Dermis microvascular lymphatic vessel endothelial cell (primary cell): ENCODE results near the gene C1QTNF12. TPM values are rescaled to one million over a fixed set of nuclear protein-coding genes. Genes with fewer than 3 reads are reported as not detected.

Source experiments
- DNase-seq, 2 donors: peaks; one replicate each; pipeline versions ENCODE4 v3.0.0 to v3.0.0-alpha.2; 2010; ENCODE audit warnings: low read depth in 2 of 2
- total RNA-seq: library from RNA; depleted of rRNA; stranded (reverse); fragments of >200 nt; gene quantifications from 2 replicates; pipeline ENCODE4 v1.2.1, GENCODE V29; 2014

C1QTNF12 gene
- total RNA-seq, 1 donor from 2014 or later, result 0.51 TPM

DNA sequence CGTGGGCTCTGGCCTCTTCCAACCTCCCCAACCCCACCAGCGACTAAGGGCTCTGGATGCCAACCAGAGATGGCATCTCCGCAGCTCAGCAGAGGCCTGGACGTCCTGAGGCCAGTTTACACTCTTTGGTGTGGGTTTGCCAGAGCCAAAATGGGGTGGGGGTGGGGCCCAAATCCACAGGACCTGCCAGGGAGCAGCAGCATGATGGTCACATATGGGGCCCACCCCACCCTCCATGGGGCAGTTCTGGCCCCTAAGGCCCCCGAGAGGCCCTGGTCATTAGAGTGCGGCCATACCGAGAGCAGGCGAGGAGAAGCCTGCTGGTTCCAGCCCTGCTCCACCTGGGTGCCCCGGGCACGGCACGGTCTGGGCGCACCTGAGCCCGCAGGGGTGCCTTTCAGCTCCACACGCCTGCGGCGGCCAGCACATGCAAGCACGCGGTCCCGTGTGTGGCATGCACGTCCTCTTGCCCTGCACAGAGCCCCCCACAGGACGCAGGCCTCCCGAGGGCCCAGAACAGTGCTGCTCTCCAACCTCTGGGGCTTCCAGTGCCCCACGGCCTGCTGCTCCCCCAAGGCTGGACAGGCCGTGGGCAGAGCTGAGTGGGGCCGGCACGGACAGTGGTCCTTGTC lies 4.8 kb downstream of the C1QTNF12 start:
- DNase-seq, result no peak

GRCh38 chr1:1240822-1241587 lies 5.5 kb downstream of the C1QTNF12 start:
- no peak for DNase-seq

DNA sequence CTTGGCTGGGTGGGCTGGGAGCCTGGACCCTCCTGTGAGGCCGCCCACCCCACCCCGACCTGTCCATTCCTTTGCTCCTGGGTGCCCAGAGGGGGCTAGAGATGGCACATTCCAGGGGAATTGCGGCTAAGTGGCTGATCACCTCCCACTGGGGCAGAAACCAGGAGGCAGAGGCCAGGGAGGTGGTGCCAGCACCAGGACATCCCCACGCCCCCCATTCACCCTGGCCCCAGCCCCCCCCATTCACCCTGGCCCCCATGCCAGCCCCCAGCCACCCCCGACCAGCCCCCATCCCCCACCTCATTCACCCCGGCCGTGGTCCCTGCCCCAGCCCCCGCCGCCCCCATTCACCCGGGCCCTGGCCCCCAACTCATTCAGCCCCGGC lies 6.2 kb downstream of the C1QTNF12 start:
- DNase-seq, result no peak

DNA sequence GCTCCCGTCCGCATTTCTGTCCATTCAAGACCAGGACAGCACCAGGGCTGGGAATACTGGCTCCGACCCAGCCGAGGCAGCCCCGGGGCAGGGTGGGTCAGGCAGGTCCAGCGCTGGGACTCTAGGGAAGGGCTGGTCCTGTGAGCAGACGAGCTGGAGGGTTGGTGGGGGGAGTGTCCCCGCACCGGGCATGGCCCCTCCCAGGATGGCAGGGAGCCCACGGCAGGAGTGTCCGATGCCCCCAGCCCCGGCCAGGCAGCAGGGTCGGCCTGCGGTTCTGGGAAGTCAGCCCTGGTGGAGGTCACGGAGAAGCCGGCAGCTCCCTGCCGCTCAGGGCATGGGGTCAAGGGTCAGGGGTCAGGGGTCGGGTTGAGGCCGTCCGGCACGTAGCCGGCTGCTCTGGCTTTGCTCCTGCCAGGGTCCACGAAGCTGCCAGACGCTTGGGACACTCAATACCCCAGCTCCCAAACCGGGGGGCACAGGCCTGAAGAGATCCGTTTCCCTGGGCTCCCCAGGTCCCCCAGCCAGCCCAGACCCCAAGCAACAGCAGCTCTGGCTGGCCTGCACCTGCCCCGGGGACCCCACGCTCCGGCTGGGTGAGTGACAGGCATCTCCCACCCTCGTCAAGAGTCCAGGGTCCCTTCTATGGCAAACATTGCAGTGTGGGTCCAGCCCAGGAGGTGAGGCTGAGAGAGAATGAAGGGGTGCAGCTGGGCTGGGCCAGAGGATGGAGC lies 6.7 kb downstream of the C1QTNF12 start:
- DNase-seq, result no peak

DNA sequence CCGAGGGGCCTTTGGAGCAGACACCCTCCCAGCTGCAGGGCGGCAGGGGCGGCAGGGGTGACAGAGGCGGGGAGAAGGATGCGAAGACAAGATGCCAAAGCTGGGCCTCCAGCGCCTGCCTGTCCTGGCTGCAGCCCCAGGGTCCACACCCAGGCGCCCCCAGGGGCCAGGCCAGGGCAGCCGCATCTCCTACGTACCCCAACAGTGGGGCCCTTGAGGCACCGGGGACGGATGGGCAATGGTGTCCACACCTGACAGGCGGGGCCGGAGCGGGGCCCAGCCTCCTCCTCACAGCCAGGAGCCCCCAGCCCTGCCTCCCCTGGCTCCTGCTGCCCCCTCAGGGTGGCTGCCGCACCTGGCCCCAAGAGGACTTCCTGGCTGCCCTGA lies 7.3 kb downstream of the C1QTNF12 start:
- DNase-seq, result no peak

- DNase-seq, result no peak
Observed at GRCh38 chr1:1238702-1239178, 7.8 kb downstream of the C1QTNF12 start.

DNA sequence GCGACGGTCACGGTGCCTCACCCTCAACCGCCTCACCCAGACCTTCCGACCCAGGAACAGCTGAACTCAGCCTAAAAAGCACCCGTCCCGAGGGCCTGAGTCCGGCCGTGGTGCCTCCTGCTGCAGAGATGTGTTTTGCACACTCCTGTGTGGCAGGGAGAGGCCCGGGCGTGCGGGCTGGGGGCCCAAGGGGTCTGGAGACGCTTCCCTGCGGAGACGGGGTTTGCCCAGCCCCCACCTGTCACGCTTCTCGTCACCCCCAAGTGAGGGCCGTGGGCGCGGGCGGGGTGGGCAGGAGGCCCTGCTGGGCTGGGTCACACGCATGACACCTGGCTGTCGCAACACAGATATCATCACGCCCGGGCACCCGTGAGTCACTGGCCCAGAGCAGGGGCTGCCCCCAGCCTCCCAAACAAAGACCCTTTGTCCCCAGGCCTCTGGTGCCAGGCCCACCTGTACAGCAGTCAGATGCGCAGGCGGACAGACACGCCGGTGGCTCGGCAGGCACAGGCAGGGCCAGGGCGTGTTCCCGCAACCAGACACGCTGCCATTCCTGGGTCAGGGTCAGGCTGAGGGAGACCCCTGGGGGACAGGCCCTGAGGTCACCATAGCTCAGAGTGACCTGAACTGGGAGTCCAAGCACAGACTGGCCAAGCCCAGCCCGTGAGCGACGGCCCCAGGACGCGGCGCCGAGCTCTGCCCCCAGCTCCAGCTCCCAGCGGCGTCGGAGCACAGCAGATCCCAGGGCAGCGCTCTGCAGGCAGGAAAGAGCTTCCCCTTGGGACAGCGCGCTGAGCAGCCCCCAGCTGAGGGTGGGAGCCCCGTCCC lies 8.4 kb downstream of the C1QTNF12 start:
- DNase-seq, result no peak

DNA sequence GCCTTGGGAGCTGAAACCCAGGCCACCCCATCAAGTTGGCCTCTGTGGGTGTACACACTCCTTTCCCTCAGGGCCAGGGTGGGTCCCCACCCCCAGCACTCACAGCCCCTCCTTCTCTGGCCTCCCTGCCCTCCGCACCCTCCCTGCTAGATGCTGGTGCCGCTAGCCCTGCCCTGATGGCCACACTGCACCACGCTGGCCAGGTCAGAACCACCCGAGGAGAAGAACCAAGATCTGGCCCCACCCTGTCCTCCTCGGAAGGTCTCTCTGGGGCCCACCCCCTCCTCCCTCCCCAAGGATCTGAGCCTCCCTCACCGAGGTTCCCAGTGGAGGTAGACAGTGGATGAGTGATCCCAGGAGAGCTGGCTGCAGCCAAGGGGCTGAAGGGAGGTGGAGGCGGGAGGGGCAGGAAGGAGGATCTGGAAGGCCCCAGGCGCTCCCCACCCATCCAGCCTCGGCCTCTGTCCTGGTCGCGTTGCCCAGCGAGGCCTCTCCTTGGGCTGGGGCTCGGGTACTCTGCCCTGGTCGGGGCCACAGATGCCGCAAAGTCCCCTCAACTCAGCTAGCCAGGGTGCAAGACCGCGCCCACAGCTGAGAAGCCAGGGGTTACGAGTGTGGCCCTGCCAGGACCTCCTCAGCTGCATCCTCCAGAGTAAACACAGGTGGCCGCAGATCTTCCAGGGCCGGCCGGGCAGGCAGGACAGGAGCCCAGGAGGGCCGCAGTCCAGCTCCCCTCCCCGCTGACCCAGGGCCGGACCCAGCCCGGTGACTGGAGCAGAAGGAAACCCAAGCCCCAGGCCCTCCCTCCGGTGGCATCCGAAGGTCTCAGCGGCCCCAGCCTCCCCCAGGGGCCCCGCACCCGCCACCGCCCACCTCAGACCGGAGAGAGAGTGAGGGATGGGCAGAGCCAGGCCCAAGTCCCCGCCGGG lies 9.3 kb downstream of the C1QTNF12 start:
- no peak for DNase-seq

DNA sequence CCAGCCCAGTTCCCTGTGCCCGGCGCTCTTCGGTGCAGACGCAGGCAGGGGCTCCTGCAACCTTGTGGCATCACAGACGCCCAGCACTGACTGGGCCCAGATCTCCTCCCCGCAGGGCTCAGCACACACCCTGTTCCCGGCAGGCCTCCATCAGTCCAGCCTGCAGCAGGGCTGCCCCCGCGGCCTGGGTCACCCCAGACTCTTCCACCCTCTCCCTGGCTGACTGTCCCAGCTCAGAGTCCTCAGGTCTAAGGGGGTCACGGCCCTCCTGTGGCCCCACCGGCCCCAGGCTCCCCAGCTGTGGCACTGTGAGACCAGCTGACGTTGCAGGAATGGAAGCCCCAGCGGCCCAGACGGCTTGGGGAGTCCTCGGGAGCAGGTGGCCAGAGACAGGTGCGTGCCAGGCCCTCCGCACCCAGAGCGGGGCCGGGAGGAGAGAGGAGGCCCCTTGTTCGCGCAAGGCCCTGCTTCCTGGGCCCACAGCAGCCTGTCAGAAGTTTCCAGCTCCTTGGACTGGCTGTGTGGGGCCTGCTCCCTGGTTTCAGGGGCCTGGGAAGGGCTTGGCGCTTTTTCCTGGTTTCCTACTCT lies 10.3 kb downstream of the C1QTNF12 start:
- DNase-seq, result no peak

DNA sequence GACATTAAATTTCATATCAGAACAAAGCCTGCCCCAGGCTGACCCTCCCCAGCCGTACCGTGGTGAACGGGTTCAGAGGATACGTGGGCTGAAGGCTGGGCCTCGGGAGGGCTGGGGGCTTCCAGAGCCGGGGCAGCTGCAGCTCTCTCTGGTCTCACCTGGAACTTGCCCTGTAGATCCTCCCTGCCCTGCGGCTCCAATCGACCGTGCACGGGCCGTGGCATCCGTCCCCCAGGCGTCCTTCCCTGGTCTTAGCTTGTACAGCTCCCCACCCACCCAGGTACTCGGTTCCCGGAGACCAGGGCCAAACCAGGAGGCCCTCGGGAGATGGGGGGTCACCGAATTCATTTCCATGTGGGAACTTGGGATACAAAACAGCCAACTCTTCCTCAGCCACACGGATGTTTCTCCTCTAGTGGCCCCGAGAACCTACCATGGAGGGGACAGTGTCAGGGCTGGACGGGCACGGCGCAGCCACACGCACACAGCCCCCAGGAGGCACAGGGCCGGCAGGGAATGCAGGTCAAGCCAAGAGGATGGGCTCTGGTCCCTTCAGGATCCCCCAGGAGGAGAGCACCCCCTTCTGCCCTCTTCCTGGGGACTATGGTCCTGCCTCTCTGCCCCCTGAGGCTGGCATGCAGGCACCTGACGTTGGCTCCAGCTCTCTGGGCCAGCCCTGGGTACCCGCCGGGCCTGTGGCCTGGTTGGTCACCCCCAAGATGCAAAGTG lies 11.3 kb downstream of the C1QTNF12 start:
- no peak for DNase-seq

GRCh38 chr1:1234180-1234808 lies 12.2 kb downstream of the C1QTNF12 start:
- no peak for DNase-seq

DNA sequence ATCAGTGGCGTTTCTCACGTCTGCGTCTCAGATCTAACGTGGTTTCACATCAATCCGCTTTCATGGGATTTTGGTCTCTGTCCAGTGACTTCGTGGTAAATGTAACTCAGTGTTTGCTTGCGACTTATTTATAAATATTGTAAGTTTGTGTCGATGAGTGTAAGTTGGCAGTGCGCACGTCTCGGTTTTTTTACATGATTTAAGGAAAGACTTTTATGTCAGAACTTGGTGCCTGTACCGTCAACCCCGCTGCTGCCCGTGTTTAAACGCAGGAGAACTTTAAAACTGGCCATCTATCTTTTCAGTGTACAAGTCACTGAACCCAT lies 13.0 kb downstream of the C1QTNF12 start:
- no peak for DNase-seq

DNA sequence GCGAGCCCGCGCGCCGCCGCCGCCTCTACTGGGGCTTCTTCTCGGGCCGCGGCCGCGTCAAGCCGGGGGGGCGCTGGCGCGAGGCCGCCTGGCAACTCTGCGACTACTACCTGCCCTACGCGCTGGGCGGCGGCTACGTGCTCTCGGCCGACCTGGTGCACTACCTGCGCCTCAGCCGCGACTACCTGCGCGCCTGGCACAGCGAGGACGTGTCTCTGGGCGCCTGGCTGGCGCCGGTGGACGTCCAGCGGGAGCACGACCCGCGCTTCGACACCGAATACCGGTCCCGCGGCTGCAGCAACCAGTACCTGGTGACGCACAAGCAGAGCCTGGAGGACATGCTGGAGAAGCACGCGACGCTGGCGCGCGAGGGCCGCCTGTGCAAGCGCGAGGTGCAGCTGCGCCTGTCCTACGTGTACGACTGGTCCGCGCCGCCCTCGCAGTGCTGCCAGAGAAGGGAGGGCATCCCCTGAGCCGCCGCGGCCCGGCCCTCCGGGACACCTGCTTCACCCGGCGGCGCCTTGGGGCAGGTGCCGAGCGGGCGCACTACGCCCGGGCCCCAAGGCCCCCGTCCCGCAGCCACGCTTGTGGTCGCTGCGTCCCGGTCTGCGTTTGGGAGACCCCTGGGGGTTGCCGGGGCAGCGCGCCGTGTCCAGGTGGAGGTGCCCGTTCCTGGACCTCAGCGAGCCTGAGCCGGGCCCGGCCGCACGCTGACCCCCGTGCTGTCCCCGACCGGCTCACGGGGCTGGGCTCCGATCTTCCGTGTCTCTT lies 13.5 kb downstream of the C1QTNF12 start:
- DNase-seq, result no peak

GRCh38 chr1:1232208-1232795 lies 14.2 kb downstream of the C1QTNF12 start, which contains the start of gene B3GALT6:
B3GALT6 (plus strand) TSS chr1:1232237; CDS start chr1:1232279, 42 bp downstream.
- no peak for DNase-seq

DNA sequence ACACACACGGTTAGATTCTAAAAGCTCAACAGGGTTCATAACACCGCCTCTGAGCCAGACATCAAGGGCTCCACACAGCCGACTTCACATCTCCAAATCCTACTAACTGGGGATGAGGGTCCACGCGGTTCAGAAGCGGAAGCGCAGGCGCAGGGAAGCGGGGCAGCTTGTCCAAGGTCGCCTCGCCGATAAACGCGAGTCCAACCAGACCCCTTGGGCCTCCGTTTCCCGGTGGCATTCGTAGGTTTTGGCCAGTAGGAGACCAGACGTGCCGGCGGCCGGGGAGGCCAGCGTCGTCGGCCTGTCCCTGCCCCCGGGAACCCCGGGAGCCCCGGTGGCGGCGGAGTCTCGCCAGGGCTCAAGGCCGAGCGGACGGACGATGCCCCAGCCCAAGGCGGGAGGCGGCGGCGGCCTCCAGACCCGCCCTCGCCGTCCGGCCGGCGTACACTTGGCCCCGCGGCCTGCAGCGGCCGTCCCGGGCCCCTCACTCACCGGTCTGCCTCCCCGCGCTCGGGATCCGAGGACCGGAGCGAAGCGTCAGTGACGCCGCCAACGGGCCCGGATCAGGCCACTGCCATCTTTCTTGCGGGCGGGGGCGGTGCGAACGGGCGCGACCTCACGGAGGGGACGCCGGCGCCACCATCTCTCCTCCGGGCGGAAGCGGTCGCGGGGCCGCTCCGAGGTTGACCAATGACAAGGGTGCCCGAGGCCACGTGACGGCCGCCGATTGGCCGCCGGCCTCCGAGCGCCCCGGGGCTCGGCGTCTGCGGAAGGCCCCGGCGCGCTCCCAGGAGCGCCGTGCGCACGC lies 14.9 kb downstream of the C1QTNF12 start, which contains the start of gene SDF4:
TSS of gene SDF4 (minus strand) at position 602 of the 808 bp plus-strand sequence. CDS start 3,229 bp downstream, outside the sequence.
- peak; percentile 88 to 97 for DNase-seq

GRCh38 chr1:1230656-1231399 lies 15.7 kb downstream of the C1QTNF12 start:
- peak; percentile 64 to 77 for DNase-seq
